ENCODE measurements around the gene NME3. TPM values are rescaled to one million over a fixed set of nuclear protein-coding genes. Genes with fewer than 3 reads are reported as not detected.
"Not testable (repeated sequence)": the region's sequence is repeated elsewhere in the genome, so short reads cannot be mapped to it uniquely, and the experiment has no call there.

NME3 gene
- total RNA-seq, 1 experiment from 2014 or later: 66.9 TPM

DNA sequence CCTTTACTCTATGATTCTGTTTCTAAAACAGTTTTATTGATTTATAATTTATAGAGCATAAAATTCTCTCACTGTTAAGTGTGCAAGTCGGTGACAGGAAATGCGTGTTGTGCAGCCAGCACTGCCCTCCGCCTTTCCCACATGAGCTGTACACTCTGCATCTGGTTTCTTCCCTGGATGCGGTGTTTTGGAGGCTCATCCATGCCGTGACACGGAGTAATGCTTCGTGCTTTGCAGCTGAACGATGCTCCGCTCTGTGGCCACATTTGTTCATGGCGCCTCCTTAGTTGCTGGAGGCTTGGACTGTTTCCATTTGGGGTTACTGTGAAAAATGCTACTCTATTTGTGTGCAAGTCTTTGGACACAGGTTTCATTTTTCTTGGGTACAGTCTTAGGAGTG is 29.4 kb upstream of the NME3 start:
- Histone ChIP-seq H4K20me1 (ENCODE audit: low read length) (no peaks in the 10 kb centered on the region), H3K9me3 (ENCODE audit: low read length) (no peaks in the 10 kb centered on the region), H3K4me2 (ENCODE audit: low read length) (no peak overlapping the region), H2AFZ (ENCODE audit: low read length) (no peak overlapping the region), H3K27me3 (ENCODE audit: low read length) (no peaks in the 10 kb centered on the region), H3F3A (ENCODE audit: low read length, unreplicated experiment) (no peaks in the 10 kb centered on the region), H3K4me1 (ENCODE audit: insufficient read depth, low read length) (no peaks in the 10 kb centered on the region), H3K79me2 (ENCODE audit: low read length) (no peaks in the 10 kb centered on the region), H3K27ac (ENCODE audit: low read length) (no peak overlapping the region), H3K9ac (ENCODE audit: low read length) (no peak overlapping the region), H3K9me2 (replicated peaks; ENCODE audit: low read length) (no peaks in the 10 kb centered on the region), H3K4me3 (ENCODE audit: low read length) (no peak overlapping the region), H3K36me3 (ENCODE audit: low read depth, low read length) (no peaks in the 10 kb centered on the region)
- intact Hi-C loops (cut with micrococcal nuclease): no loop called here
- TF ChIP-seq EZH2 (IDR thresholded peaks at IDR 0.05; ENCODE audit: low read length, unreplicated experiment) (no peak), EZH2phosphoT487 (IDR thresholded peaks at IDR 0.05; ENCODE audit: borderline replicate concordance, low read length) (no peak)
- TF ChIP-seq, protein P1, sequence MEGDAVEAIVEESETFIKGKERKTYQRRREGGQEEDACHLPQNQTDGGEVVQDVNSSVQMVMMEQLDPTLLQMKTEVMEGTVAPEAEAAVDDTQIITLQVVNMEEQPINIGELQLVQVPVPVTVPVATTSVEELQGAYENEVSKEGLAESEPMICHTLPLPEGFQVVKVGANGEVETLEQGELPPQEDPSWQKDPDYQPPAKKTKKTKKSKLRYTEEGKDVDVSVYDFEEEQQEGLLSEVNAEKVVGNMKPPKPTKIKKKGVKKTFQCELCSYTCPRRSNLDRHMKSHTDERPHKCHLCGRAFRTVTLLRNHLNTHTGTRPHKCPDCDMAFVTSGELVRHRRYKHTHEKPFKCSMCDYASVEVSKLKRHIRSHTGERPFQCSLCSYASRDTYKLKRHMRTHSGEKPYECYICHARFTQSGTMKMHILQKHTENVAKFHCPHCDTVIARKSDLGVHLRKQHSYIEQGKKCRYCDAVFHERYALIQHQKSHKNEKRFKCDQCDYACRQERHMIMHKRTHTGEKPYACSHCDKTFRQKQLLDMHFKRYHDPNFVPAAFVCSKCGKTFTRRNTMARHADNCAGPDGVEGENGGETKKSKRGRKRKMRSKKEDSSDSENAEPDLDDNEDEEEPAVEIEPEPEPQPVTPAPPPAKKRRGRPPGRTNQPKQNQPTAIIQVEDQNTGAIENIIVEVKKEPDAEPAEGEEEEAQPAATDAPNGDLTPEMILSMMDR (conservative IDR thresholded peaks at IDR 0.05; ENCODE audit: low read depth, low read length): no peak
- ATAC-seq: no peak
- CTCF ChIA-PET: no interaction called here
- no peak for DNase-seq
- POLR2A ChIA-PET (ENCODE audit: unreplicated experiment): no interaction called here
- BruUV-seq (replicated peaks): no TSS peak

GRCh38 chr16:1799263-1799662 is 27.9 kb upstream of the NME3 start:
- H3K4me3 ChIP-seq (ENCODE audit: low read length); H3K9me3 ChIP-seq (ENCODE audit: low read length); H3K79me2 ChIP-seq (ENCODE audit: low read length); H3K9ac ChIP-seq (ENCODE audit: low read length); DNase-seq; CTCF ChIA-PET; H4K20me1 ChIP-seq (ENCODE audit: low read length); ATAC-seq; H3K4me1 ChIP-seq (ENCODE audit: insufficient read depth, low read length); H3K9me2 ChIP-seq (replicated peaks; ENCODE audit: low read length); H3F3A ChIP-seq (ENCODE audit: low read length, unreplicated experiment); H3K36me3 ChIP-seq (ENCODE audit: low read depth, low read length); intact Hi-C loops (cut with micrococcal nuclease); H3K4me2 ChIP-seq (ENCODE audit: low read length); POLR2A ChIA-PET (ENCODE audit: unreplicated experiment); H3K27me3 ChIP-seq (ENCODE audit: low read length); H3K27ac ChIP-seq (ENCODE audit: low read length); BruUV-seq (replicated peaks); H2AFZ ChIP-seq (ENCODE audit: low read length): not testable (repeated sequence)

GRCh38 chr16:1794908-1795666 is 23.7 kb upstream of the NME3 start:
- H3K9me3 ChIP-seq (ENCODE audit: low read length): no peaks in the 10 kb centered on the region
- intact Hi-C loops (cut with micrococcal nuclease): no loop called here
- no peaks in the 10 kb centered on the region for H4K20me1 ChIP-seq (ENCODE audit: low read length)
- H3K4me2 ChIP-seq (ENCODE audit: low read length): no peak overlapping the region
- no peaks in the 10 kb centered on the region for H3F3A ChIP-seq (ENCODE audit: low read length, unreplicated experiment)
- CTCF ChIA-PET: no interaction called here
- POLR2A ChIA-PET (ENCODE audit: unreplicated experiment): no interaction called here
- no peak overlapping the region for H3K4me3 ChIP-seq (ENCODE audit: low read length)
- no peaks in the 10 kb centered on the region for H3K79me2 ChIP-seq (ENCODE audit: low read length)
- H3K4me1 ChIP-seq (ENCODE audit: insufficient read depth, low read length): no peaks in the 10 kb centered on the region
- BruUV-seq (replicated peaks): no TSS peak
- ATAC-seq (no peak), DNase-seq (no peak)
- TF ChIP-seq, protein P1 (conservative IDR thresholded peaks at IDR 0.05; ENCODE audit: low read depth, low read length): no peak
- TF ChIP-seq EZH2phosphoT487 (IDR thresholded peaks at IDR 0.05; ENCODE audit: borderline replicate concordance, low read length): no peak
- no peak for TF ChIP-seq EZH2 (IDR thresholded peaks at IDR 0.05; ENCODE audit: low read length, unreplicated experiment)
- H3K9ac ChIP-seq (ENCODE audit: low read length): no peak overlapping the region
- H2AFZ ChIP-seq (ENCODE audit: low read length): no peak overlapping the region
- H3K27me3 ChIP-seq (ENCODE audit: low read length): no peaks in the 10 kb centered on the region
- no peaks in the 10 kb centered on the region for H3K9me2 ChIP-seq (replicated peaks; ENCODE audit: low read length)
- H3K27ac ChIP-seq (ENCODE audit: low read length): no peak overlapping the region
- no peaks in the 10 kb centered on the region for H3K36me3 ChIP-seq (ENCODE audit: low read depth, low read length)
